GM12801 (cell line): ENCODE measurements around the gene RPLP2.

Source experiments
- TF ChIP-seq, protein P1 (sequence below): IDR thresholded peaks from one replicate; pipeline ENCODE4 v1.5.1; 2011; ENCODE audit warnings: control low read depth; ENCODE audit not compliant: insufficient read length; ENCODE audit errors: extremely low read depth

RPLP2 gene

DNA sequence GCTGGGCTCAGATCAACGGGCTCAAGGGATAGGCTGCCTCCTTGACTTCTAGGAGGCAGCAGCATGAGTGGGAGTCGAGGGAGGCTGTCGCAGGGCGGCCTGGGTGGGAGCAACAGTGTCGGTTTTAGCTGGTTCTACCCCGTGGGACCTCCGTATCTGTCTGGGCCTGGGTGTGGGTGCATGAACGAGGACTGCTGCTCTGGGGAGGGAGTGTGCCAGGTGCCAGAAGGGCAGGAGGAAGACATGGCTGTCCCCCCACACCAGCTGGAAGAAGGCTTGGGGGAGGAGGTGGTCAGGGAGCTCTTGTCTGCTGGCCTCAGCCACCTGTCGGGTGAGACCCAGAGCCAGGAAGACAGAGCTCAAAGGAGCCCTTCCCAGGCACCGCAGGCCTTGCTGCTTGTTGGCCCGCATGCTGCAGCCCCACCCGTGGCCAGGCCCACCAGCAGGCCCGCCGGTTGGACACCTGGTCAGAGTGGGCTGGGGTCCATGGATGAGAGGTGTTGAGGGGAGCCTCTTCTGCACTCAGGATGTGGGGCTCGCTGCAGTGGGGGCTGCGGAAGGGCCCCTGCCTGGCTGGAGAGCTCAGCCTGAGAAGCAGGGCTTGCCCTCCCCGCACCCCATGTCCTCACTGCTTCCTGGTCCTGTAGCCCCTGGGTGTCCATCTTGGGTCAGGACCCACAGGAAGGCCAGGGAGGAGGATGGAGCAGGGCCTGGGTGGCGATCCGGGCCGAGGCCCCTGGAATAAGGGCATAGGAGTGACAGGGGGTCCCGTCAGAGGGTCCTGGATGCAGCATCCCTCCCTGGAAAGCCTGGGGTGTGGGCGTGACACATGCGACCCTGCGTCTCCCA lies 23.3 kb upstream of the RPLP2 start:
- TF ChIP-seq, protein P1, sequence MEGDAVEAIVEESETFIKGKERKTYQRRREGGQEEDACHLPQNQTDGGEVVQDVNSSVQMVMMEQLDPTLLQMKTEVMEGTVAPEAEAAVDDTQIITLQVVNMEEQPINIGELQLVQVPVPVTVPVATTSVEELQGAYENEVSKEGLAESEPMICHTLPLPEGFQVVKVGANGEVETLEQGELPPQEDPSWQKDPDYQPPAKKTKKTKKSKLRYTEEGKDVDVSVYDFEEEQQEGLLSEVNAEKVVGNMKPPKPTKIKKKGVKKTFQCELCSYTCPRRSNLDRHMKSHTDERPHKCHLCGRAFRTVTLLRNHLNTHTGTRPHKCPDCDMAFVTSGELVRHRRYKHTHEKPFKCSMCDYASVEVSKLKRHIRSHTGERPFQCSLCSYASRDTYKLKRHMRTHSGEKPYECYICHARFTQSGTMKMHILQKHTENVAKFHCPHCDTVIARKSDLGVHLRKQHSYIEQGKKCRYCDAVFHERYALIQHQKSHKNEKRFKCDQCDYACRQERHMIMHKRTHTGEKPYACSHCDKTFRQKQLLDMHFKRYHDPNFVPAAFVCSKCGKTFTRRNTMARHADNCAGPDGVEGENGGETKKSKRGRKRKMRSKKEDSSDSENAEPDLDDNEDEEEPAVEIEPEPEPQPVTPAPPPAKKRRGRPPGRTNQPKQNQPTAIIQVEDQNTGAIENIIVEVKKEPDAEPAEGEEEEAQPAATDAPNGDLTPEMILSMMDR: no peak

DNA sequence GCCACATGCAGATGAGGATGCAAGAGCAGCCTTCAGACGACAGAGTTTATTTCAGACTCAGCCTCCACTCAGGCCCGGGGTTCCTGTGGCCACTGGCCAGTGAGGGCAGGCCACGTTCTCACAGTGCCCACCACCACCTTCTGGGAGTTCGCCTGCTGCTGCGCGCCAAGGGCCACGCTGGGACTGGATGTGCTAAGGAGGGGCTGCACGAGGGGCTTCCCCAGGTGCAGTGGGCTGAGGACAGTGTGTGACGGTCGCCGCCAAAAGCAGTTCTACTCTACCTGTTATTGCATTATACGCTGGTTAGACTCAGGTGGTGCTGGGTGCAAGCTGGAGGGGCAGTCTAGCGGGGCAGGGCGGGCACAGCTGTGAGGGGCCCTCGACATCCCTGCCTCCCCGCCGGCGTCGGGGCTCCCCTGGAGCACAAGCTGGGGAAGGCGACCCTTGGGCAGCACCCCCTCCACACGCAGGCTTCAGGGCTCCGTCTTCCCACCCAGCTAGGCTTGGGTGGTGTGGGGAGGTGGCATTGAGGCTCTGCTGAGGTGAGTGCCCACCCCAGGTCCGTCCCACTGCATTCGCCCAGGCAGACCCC lies 22.6 kb upstream of the RPLP2 start:
- TF ChIP-seq, protein P1: no peak

DNA sequence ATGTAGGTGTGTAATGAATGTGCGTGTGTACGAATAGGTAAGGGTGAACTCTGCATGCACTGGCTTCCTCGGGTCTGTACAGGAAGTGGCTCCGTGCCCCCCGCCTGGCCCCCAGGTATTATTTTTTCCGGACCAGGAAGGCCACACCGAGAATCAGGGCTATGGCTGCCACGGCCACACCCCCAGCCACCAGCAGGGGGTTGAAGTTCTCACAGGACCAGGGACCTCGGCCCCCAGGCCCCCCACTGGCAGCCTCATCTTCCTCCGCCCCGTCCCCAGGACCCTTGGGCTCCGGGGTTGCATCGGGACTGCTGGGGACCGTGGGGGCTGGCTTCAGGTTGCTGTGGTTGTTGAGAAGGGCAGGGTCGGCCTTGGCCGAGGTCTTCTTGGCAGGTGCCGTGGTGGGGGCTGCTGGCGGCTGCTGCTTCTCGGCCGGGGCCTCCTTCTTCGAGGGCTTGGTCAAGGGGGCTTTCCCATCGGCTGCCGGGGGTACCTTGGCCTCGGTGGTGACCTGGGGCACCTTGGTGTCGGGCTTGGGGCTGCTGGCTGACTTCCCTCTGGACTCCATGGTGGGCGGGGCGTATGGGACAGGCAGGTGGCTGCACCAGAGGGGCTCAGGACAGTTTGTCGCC lies 21.6 kb upstream of the RPLP2 start:
- TF ChIP-seq, protein P1: no peak

DNA sequence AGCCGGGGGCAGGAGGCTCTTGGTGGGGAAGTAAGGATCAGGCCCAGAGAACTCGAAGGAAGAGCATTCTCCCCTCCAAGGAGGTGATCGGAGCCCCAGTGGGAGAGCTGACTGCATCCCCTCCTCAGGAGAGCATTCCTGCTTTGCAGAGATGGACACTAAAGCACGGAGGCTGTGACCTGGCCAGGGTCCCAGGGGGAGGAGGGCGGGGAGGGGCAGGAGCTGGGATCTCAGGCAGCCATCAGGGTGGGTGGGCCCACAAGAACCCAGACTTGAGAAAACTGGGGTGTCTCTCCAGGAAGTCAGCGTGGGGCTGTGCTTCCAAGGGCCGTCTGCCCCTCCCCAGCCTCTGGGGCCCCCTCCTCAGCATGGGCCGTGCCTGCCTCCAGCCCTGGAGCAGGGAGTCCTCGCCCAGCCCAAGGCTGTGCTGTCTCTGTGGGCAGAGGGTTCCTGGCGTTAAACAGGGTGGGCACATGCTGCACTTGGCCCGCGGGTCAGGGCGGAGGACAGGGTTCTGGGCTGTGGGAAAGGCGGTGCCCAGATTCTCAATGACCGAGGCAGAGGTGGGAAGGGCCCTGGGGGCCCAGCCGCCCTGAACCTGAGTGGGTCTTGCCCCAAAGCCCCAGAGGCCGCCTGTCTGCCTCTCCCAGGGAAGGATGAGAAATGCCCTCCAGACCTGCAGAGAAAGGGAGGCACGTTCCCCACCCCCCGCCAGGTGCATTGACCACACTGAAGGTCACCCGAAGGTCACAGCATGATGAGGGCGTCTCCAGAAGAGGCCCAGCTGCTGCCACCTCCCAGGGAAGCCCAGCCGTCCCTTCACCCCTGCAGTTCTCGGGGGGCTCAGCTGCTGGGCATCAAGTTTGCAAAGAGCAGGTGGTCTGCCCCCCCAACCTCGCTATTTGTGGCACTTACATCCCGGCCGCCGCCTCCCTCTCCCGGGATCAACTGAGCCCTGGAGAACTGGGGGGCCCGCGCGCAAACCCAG lies 20.5 kb upstream of the RPLP2 start:
- TF ChIP-seq, protein P1: no peak

DNA sequence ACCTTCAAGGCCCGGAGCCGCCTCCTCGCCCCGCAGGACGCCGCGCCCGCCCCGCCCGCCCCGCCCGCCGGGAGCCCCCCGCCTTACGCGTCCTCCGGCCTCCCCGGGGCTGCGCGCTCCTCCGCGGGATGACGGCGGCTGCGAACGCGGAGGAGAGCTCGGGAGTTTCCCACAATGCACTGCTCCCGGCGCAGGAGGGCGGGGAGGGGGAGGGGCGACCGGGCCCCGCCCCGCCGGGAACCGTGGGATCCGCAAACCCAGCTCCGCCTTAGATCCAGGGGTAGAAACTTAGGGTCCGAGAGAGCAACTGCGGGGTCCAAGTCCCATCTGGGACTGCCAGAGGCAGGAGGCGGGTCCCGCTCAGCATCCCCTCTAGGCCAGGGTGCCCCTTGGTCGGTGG lies 19.8 kb upstream of the RPLP2 start, which contains the start of gene CEND1:
Gene CEND1, minus strand, starts transcription at position 148 of the 400 bp plus-strand sequence. CDS start 1,514 bp downstream, outside the sequence.
- TF ChIP-seq, protein P1: no peak

DNA sequence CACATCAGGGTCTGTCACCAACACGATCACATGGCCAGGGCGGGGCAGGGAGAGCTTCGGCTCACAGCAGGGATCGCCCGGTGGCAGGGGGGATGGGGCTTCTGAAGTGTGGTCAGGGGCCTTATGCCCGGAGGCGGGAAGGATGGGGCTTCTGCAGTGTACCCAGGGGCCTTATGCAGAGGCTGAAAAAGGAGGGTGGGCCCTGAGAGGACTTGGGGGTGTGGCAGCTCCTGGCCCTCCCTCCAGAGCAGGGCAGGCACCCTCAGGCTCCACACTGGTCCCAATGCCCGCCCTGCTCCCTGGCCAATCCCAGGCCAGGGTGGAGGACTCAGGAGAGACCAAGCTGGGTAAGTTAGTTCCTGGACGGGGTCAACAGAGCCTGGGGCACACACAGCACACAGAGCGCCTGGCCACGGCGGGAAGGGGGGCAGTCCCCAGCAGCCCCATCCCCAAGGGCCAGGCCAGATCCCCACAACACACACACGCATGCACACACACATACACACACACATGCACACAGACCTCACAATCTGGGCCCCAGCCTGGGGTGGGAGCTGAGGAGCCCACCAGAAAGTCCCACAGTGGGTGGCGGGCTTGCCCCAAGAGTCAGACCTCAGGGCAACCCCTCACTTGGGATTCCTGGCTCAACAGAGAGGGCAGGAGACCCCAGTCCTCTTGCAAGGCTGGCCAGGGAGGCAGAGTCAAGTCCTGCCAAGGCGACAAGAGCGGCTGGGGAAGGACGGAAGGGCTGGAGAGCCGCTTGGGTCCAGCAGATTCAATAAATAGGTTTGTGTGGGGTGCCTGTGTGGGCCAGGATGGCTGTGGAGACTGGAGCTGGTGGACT lies 18.8 kb upstream of the RPLP2 start:
- TF ChIP-seq, protein P1: no peak
